GM04504 (cell line): Measurements from ENCODE around the gene SLC28A1.
"Not testable (repeated sequence)": the region's sequence is repeated elsewhere in the genome, so short reads cannot be mapped to it uniquely, and the experiment has no call there.

Experiments used
- DNase-seq: peaks from one replicate; pipeline ENCODE4 v3.0.0-alpha.2; 2012; ENCODE audit warnings: low read depth

Gene SLC28A1

GRCh38 chr15:84910928-84911623, 26.6 kb downstream of the SLC28A1 start:
- DNase-seq = no peak

DNA sequence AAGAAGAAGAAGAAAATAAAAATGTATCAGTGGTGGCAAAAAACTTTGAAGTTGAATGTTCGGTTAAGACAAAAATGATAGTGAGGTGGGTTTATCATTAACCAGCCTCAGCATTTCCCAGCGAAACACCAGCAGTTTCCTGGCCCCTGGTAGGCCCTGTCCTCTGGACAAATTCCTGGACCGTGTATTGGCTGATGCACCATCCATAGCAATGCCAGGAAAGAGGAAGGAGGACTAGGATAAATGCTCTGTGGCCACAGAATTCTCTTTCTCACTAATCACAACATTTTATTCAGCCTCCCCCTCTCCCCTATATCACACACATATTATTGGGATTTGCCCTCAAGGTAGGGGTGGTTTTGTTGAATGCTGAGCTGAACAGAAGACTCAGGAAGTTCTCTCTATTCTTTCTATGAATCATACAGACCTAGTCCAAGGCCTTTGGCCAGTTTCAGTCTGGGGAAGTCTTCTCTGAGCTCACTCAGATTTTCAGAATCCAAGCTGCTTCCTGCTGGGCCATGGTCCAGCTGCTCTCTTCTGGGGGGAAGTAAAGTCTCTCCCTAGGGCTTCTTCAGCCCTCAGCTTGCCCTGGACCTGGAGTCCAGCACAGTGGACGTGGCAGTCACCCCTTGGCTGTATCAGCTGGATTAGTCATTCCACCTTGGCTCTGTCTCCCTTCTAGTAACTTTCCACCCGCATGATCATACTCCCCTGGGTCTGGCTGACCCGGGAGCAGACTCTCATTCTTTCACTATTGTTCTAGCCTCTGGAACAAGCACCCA, 27.6 kb downstream of the SLC28A1 start:
- peak; percentile 99 for DNase-seq

DNA sequence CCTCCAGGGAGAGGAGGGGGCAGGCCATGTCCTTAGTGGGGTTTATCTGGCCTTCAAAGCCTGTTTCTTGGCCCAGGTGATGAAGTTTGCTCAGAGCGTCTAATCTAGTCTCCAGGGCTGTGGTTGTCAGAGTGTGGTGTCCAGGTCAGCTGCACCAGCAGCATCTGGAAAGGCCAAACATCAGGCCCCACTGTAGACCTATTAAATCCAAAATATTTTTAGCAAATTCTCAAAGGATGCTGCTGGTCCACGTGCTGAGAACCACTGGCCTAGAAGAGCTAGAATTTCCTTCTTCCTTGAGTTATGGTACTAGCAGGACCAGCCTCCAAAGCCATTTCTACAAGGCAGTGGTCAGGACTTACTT, 28.9 kb downstream of the SLC28A1 start:
- no peak for DNase-seq

DNA sequence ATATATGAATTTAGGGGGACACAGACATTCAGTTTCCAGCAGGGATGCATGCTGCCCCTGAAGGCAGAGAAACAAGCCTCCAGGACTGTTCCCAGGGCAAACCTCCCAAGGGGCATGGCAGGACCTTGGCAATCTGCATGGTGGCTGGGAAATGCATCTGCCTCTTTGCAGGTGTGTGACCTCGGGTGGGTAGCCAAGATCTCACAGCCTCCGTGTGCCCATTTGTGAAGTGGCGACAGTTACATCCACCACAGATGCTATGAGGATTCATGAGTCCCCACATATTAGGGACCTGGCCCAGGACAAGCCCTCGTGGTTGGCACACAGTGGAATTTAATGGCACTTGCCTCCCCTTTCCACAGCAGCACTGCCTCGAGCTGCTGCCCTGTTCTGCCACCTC, 29.9 kb downstream of the SLC28A1 start:
- DNase-seq = no peak

- DNase-seq = peak; percentile 66
Observed at GRCh38 chr15:84914909-84915605, 30.6 kb downstream of the SLC28A1 start.

GRCh38 chr15:84915606-84915958, 31.1 kb downstream of the SLC28A1 start:
- no peak for DNase-seq

DNA sequence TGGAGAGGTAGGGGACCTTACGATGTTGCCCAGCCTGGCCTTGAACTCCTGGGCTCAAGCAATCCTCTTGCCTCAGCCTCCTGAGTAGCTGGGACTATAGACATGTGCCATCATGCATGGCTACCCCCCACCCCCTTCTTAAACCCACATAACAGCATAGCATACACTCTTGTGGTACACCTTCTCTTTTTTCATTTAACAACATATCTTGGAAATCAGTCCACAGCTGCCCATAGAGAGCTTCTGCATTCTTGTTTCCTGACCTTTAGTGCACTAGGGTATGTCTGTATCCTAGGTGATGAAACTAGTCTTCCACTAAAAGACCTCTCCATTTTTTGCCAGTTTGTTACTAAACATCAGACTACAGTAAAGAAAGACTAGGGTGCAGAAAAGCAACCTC, 33.0 kb downstream of the SLC28A1 start:
- DNase-seq = no peak

- no peak for DNase-seq
Observed at GRCh38 chr15:84919106-84919667, 34.7 kb downstream of the SLC28A1 start.

- DNase-seq = no peak
Observed at GRCh38 chr15:84921121-84921520, 36.7 kb downstream of the SLC28A1 start.

- no peak for DNase-seq
Observed at GRCh38 chr15:84922530-84922929, 38.1 kb downstream of the SLC28A1 start.

DNA sequence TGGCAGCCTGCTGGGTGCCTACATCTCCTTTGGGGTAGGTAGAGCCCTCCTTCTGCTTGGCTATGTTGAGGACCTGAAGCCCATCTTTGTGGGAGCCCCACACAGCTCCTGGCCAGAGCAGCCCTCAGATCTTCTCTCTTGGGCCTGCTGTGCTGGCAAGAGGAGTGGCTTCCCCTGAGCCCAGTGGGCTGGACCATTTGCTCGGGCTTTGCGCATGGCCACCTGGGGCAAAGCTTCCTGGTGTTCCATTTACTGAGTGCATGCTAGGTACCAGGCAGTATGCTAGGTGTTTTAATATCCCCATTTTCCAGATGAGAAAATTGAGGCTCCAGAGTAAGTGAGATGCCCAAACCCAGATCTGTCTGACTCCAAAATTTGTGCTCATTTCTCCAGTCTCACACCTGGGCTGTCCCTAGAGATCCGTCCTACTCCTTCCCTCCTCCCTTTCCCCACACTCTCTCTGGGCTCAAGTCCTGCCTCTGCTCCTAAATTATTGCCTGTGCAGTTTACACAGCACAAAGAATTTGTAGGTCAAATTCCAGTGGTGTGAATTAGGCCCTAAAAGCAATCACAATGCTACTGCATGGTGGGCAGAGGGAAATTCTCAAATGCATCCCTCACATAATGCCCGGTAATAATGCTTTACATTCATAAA, 39.7 kb downstream of the SLC28A1 start:
- DNase-seq = no peak

GRCh38 chr15:84924821-84925569, 40.5 kb downstream of the SLC28A1 start:
- DNase-seq = not testable (repeated sequence)

- no peak for DNase-seq
Observed at GRCh38 chr15:84925906-84926305, 41.4 kb downstream of the SLC28A1 start.

GRCh38 chr15:84926491-84927230, 42.2 kb downstream of the SLC28A1 start:
- DNase-seq = no peak

- no peak for DNase-seq
Observed at GRCh38 chr15:84928843-84929168, 44.3 kb downstream of the SLC28A1 start.

DNA sequence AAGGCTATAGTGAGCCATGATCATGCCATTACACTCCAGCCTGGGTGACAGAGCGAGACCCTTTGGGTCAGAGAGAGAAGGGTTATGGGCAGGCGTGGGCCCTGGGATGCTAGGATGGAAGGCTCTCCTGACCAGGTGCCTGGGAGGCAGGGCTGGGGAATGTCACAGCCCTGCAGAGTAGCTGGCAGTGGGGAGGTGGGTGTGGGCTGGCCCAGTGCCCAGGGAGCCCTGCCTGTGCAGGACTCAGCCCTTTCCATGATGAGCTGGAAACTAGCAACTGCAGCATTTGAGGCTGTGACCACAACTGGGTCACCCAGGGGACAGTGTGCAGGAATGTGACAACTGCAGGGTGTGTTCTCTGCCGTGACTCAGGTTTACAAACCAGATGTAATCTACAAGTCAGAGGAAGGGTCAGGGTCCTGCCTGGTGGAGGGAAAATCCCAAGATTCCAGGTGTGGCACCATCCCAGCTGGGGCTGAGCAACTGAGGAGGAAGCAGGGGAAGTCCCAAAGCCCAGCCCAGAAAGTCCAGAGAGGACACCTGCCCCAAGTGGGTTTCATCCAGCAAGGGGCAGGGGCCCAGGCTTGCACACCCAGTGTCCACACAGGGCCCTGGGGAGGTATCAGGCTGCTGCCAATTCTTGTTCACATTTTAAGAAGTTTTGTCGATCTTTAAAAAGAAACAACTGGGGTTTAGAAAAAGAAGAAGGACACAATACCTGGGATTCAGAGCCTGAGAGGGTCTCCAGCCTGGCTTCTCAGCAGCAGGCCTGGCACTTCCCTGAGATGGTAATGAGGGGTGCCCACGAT, 45.5 kb downstream of the SLC28A1 start:
- no peak for DNase-seq

GRCh38 chr15:84934942-84935729, 50.7 kb downstream of the SLC28A1 start:
- DNase-seq = no peak

DNA sequence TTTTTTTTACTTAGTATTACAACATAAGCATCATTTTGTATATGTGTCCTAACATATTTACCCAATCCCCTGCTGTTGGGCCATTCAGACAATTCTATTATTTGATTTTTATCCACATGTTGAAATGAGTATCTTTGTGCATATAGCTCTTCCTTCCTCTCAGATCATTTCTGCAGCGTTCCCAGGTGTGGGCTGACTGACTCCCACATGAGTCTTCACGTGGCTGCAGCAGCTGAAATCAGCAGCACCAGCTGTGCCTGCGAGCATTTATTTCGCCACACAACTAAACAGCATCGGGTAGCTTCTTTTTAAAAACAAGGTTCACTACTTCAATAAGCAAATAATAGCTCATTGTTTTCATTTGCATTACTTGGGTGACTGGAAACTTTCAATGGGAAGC, 52.7 kb downstream of the SLC28A1 start:
- no peak for DNase-seq

DNA sequence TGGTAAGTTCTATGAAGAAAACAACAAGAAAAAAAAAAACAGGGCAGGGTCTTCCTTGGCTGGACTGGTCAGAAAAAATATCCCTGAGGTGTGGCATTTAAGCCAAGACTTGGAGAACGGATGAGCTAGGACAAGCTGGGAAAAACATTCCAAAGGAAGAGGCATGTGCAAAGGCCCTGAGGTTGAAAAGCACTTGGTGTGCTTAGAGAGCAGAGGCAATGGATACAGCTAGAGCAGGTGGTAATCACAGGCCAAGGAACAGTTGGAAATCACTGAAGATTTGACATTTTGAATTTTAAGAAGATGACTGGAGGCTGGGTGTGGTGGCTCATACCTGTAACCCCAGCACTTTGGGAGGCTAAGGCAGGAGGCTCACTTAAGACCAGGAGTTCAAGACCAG, 54.3 kb downstream of the SLC28A1 start:
- DNase-seq = no peak
